ENCODE results near the gene LZTR1. TPM values are rescaled to one million over a fixed set of nuclear protein-coding genes. Genes with fewer than 3 reads are reported as not detected.

LZTR1 gene
- total RNA-seq, 2 donors from 2014 or later: 20.7 to 24.7 TPM

GRCh38 chr22:20988573-20989322 lies 6.7 kb downstream of the LZTR1 start:
- TF ChIP-seq CTCF (IDR thresholded peaks at IDR 0.05): no peak
- peaks cover 0 to 2% of the 10 kb centered on the region in 2 donors for H3K4me1 ChIP-seq
- no peak for DNase-seq (ENCODE audit: low spot score)
- H3K4me3 ChIP-seq: no peak overlapping the region
- H3K27ac ChIP-seq: no peak overlapping the region
- H3K27me3 ChIP-seq: no peaks in the 10 kb centered on the region
- H3K9me3 ChIP-seq: no peaks in the 10 kb centered on the region
- H3K36me3 ChIP-seq: peaks cover 35% of the 10 kb centered on the region

- Histone ChIP-seq H3K27me3 (no peaks in the 10 kb centered on the region), H3K9me3 (no peaks in the 10 kb centered on the region), H3K4me3 (no peak overlapping the region), H3K4me1 (no peaks in the 10 kb centered on the region), H3K36me3 (peaks cover 36% of the 10 kb centered on the region), H3K27ac (no peak overlapping the region)
- DNase-seq (ENCODE audit: low spot score): no peak
- TF ChIP-seq CTCF (IDR thresholded peaks at IDR 0.05): no peak
Observed at GRCh38 chr22:20989323-20990138, 7.4 kb downstream of the LZTR1 start.

- no peak for DNase-seq (ENCODE audit: low spot score)
- no peaks in the 10 kb centered on the region for H3K9me3 ChIP-seq
- no peaks in the 10 kb centered on the region for H3K27me3 ChIP-seq
- H3K36me3 ChIP-seq: peaks cover 43% of the 10 kb centered on the region
- no peak for TF ChIP-seq CTCF (IDR thresholded peaks at IDR 0.05)
- no peak overlapping the region for H3K4me3 ChIP-seq
- no peak overlapping the region for H3K27ac ChIP-seq
- H3K4me1 ChIP-seq: no peaks in the 10 kb centered on the region
Observed at GRCh38 chr22:20990184-20991180, 8.4 kb downstream of the LZTR1 start.

GRCh38 chr22:20991252-20992055 lies 9.4 kb downstream of the LZTR1 start:
- no peak for DNase-seq (ENCODE audit: low spot score)
- no peaks in the 10 kb centered on the region for H3K4me1 ChIP-seq
- no peaks in the 10 kb centered on the region for H3K27me3 ChIP-seq
- no peaks in the 10 kb centered on the region for H3K9me3 ChIP-seq
- no peak for TF ChIP-seq CTCF (IDR thresholded peaks at IDR 0.05)
- H3K27ac ChIP-seq: no peak overlapping the region
- no peak overlapping the region for H3K4me3 ChIP-seq
- H3K36me3 ChIP-seq: peaks cover 53% of the 10 kb centered on the region

- Histone ChIP-seq H3K4me1 (no peaks in the 10 kb centered on the region), H3K4me3 (no peak overlapping the region), H3K27ac (no peak overlapping the region), H3K36me3 (peaks cover 56% of the 10 kb centered on the region), H3K9me3 (no peaks in the 10 kb centered on the region), H3K27me3 (no peaks in the 10 kb centered on the region)
- no peak for TF ChIP-seq CTCF (IDR thresholded peaks at IDR 0.05)
- DNase-seq (ENCODE audit: low spot score): no peak
Observed at GRCh38 chr22:20992056-20992442, 10.0 kb downstream of the LZTR1 start.
